Measurements from ENCODE around the gene PRMT9.

The PRMT9 gene

DNA sequence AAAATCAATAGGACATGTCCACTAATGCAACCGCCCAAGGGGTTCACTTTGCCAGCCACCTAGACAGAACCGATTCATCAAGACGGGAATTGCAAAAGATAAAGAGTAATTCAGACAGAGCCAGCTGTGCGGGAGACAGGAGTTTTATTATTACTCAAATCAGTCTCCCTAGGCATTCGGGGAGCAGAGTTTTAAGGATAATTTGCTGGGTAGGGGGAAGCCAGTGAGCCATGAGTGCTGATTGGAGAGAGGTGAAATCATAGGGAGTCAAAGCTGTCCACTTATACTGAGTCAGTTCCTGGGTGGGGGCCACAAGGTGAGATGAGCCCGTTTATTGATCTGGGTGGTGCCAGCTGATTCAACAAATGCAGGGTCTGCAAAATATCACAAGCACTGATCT is 58.2 kb downstream of the PRMT9 start:
- TF ChIP-seq, protein P1, sequence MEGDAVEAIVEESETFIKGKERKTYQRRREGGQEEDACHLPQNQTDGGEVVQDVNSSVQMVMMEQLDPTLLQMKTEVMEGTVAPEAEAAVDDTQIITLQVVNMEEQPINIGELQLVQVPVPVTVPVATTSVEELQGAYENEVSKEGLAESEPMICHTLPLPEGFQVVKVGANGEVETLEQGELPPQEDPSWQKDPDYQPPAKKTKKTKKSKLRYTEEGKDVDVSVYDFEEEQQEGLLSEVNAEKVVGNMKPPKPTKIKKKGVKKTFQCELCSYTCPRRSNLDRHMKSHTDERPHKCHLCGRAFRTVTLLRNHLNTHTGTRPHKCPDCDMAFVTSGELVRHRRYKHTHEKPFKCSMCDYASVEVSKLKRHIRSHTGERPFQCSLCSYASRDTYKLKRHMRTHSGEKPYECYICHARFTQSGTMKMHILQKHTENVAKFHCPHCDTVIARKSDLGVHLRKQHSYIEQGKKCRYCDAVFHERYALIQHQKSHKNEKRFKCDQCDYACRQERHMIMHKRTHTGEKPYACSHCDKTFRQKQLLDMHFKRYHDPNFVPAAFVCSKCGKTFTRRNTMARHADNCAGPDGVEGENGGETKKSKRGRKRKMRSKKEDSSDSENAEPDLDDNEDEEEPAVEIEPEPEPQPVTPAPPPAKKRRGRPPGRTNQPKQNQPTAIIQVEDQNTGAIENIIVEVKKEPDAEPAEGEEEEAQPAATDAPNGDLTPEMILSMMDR (IDR thresholded peaks at IDR 0.05; ENCODE audit: low read depth, low read length) = no peak
- no peak overlapping the region for H3K4me3 ChIP-seq (ENCODE audit: low read depth, low read length)

DNA sequence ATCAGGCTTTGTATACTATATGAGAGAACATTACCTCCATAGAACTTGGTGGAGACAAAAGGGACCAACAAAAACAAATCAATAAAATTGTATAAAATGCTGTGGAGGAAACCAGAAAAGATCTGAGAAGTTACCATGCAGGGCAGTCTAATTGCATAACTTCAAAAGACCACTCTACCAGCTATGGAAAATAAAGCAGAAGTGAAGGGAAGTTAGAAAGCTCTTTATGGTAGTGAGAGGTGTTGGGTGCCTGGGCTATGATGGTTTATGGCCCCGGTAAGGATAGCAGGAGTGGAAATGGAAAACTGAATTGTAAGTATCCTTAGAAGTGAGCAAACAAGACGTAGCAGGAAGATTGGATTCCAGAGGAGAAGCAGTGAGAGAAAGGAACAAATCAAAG is 63.6 kb downstream of the PRMT9 start:
- TF ChIP-seq, protein P1 (IDR thresholded peaks at IDR 0.05; ENCODE audit: low read depth, low read length) = no peak

GRCh38 chr4:147617841-147618691 is 65.9 kb downstream of the PRMT9 start:
- H3K4me3 ChIP-seq (ENCODE audit: low read depth, low read length) = peak overlapping the region; percentile 93
- TF ChIP-seq, protein P1 (IDR thresholded peaks at IDR 0.05; ENCODE audit: low read depth, low read length) = no peak

More for the DNA sequence above, 63.6 kb downstream of the PRMT9 start:
- H3K4me3 ChIP-seq (ENCODE audit: low read depth, low read length) = no peak overlapping the region

GRCh38 chr4:147617173-147617840 is 66.7 kb downstream of the PRMT9 start, which contains the start of gene TMEM184C:
TSS of gene TMEM184C (plus strand) at chr4:147617397. CDS start at chr4:147617957, 560 bp downstream.
- TF ChIP-seq, protein P1 (IDR thresholded peaks at IDR 0.05; ENCODE audit: low read depth, low read length) = no peak
- peak within 1 kb of the TSS; percentile 93 for H3K4me3 ChIP-seq (ENCODE audit: low read depth, low read length)

DNA sequence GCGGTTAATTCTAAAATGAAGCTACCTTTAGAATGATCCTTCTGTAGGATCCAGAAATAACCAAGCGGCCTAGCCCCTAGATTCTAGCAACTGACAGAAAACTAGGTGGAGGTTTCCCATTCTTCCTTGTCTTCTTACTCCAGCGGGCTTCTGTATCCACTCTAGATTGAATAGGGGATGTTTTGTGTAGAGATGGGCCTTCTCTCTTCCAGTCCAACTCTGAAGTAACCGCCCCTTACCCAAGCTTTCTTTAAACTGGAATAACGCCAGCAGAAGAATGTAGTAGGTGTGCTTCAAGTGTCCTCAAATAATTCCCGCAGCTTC is 67.2 kb downstream of the PRMT9 start:
- peak overlapping the region; percentile 93 for H3K4me3 ChIP-seq (ENCODE audit: low read depth, low read length)
- TF ChIP-seq, protein P1 (IDR thresholded peaks at IDR 0.05; ENCODE audit: low read depth, low read length) = no peak

DNA sequence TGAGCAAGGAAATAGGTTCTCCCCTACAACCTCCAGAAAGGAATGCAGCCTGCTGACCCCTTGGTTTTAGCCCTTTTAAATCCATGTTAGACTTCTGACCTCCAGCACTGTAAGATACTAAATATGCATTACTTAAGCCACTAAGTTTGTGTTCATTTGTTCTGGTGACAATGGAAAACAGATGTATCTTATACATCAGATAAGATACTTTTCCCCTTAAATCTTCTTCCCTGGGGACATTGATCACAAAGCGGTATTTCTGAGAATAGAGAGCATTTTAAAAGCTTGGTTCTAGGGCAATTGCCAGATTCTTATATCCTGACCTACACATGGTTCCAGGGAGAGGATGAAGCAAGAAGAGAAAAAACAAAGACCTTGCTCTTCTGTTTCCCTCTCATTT is 73.3 kb downstream of the PRMT9 start:
- TF ChIP-seq, protein P1 (IDR thresholded peaks at IDR 0.05; ENCODE audit: low read depth, low read length) = no peak
- H3K4me3 ChIP-seq (ENCODE audit: low read depth, low read length) = no peak overlapping the region

DNA sequence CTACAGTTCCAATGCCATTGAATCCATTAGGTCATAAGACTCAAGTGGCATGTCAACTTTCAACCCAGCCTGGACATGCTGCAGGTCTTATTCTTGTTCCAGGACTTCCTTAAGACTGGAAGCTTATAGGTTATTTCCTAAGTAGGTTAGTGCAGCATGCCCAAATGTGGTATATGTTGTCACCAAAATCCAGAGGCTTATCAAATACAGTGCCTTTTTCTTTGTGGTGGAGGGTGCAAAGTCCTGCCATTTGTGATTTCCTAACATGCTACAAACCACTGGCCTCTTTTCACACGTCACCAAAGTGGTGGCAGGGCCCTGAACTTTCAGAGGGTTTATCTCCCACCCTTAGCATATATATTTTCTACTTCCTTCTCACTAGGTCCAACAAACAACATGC is 76.5 kb downstream of the PRMT9 start:
- TF ChIP-seq, protein P1 (IDR thresholded peaks at IDR 0.05; ENCODE audit: low read depth, low read length) = no peak
- H3K4me3 ChIP-seq (ENCODE audit: low read depth, low read length) = no peak overlapping the region
